Glomerular visceral epithelial cell (primary cell): ENCODE results near the gene DHX32.
A peak's percentile ranks its signal among the peaks of the same experiment; 100 is the strongest.

Experiments
- DNase-seq: peaks from one replicate; pipeline ENCODE4 v3.0.0-alpha.2; 2016; ENCODE audit errors: extremely low spot score

DHX32 gene

DNA sequence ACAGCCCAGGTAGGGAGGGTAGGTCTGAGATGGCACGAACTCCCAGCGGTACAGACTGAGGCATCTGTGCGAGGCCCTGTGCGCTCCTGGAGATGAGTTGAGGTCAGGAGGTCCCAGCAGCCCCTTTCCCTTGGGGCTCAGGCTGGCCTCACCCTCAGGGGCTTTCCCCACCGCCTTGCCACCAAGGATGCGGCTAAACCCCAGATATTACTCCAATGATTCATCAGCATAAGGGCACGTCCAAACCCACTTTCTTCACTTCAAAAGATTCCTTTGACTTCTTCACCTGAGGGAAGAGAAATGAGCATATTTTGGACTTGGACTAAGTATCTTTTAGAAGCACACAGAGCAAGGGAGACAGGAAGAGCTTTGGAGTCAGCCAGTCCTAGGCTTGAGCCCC is 78.4 kb downstream of the DHX32 start:
- peak; percentile 92 for DNase-seq

GRCh38 chr10:125802131-125802530 is 79.0 kb downstream of the DHX32 start:
- DNase-seq = peak; percentile 94

DNA sequence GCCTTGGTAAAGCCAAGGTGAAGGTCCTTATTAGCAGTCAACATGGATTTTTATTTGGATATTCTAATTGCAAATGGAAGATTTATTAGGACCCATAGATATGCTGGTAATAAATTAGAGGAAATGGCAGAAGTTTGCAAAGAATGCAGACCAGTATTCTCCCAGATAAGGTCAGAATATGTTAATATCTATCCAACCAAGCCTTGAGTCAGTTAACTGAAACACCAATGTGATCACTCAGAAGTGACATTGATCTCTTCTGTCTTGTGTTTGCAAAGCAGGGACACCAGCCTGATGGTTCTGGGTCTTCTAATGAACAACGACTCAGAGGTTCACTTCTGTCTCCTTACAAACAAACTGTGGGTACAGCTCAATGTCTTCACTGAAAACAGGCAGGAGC is 79.5 kb downstream of the DHX32 start:
- DNase-seq = no peak

DNA sequence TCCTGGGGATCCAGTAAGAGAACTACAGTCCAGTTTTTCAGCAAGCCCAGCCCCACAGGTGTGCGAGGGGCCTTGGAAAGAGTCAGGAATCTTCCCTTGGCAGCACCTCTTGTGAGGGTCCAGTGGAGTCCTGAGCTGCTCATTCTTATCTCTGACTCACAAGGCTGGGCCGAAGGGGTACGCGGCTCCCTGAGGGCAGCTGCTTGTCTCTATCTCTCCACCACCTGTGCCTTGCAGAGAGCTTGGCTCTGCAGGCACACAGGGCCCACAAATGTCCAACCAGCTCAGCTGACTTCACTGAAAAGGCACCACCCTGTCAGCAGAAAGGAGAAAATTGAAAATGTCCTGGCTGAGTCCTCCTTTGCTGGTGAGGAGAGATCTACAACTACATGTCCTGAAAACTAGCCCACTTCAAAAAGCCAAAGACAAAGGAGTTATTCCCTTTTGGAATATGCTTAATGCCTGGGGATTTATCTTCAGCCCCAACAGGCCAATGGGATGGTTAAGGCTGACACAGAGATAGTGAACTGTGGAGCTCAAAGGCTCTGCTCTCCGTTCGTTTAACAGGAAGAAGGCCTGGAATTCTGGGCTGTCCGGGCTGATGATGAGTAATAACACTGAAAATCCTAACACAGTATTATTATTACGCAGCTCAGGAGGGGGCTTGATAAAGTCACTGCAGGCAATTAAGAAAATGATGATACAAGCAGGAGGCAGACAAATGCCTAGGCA is 81.5 kb downstream of the DHX32 start:
- DNase-seq = peak; percentile 31

- peak; percentile 65 for DNase-seq
Measured at GRCh38 chr10:125797994-125798662, 83.0 kb downstream of the DHX32 start.

- DNase-seq = no peak
Measured at GRCh38 chr10:125797424-125797823, 83.7 kb downstream of the DHX32 start.

- no peak for DNase-seq
Measured at GRCh38 chr10:125795637-125796190, 85.4 kb downstream of the DHX32 start.

- DNase-seq = no peak
Measured at GRCh38 chr10:125795128-125795527, 86.0 kb downstream of the DHX32 start.

DNA sequence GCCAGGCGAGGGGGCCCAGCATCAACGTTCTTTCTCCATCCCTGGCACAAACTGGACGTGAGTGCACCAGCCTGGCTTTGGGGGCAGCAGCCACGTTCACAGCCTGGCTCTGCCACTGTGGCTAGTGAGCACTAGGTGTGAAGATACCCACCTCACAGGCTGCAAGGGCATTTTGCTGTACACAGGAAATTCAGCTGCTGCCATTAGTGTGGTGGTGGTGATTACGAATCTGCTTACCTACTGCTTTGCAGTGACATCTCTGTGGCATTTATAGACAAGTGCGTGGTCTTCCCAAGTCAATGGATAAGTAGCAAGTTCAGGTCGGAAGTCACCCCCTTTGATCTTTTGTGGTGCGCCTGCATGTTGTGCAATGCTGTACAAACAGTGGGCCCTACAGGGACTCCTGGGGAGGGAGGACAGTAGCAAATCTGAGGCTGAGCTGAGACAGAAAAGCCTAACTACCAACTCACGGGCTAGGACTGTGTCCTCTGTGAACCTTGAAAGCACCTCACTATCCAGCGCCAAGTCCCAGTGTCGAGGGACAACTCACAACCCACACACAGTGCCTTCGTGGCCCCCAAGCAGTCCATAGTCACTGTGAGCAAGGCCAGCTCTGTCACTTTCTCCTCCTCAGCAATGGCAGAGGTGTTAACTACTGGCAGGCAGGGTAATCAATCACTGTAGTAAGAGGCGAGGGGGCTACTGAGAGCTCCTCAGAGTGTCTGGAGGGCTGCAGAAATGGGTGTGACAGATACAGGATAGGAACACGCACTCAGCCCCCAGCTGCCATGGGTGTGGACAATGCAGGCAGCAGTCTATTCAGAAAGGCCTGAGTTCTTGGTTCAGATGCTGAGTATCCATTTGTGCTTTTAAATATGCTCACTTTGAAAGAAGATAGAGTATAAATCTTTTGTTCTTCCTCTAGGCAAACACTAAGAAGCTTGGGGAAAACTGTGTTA is 88.5 kb downstream of the DHX32 start:
- DNase-seq = no peak

DNA sequence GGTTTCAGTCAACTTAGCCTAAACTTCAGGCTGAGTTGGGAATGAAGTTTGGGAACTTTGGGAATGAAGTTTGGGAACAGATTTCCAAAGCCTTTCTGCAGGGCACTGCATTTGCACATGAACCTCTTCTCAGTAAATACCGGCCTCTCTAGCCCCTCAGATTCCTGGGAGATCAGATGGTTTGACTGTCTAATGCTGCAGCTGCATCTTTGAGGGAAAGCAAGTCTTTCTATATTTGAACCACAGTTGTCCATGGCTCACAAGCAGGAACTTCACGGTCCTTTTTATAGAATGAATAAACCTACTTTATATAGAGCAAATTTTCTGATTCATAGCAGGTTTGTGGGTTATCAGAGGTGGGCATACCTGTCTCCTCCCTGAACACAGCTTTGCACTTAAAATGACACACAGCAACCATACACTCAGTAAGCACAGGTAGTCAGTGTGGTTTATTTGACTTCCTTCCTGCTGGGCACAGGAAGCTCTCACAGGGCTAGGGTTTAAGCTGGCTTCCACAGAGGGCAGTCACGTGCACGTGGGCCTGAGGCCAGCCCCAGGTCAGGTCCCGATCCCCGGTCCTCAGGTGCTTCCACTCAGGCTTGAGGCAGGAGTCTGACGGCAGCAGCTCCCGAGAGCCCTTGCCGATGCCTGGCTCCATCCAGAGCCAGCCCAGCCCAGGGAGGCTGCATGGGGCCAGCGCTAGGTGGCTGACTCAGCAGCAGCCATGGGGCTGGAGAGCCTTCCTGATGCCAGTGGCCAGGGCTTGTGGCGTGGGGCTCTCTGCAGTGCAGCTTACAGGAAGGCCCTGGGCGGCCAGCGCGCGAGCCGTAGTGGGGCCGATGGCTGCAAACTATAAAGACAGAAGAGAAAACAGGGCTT is 92.7 kb downstream of the DHX32 start:
- no peak for DNase-seq
